Left lung (tissue), 10 donors: ENCODE data around the gene MBNL3. TPM values are rescaled to one million over a fixed set of nuclear protein-coding genes. Genes with fewer than 3 reads are reported as not detected.

ENCODE experiments used
- ATAC-seq: fragments of 200-7000 bp; cut with Tn5 transposase; one replicate; pipeline ENCODE4 v1.9.1; 2020; ENCODE audit warnings: moderate library complexity
- DNase-seq, 4 donors: peaks; one replicate each; pipeline ENCODE4 v3.0.0-alpha.2; 2013 to 2020
- H3K27ac ChIP-seq, 2 donors: fragments of 200-600 bp; sonication (generic) in 1 of 2; one replicate each; pipeline versions ENCODE4 v1.5.0 to v1.8.0; 2020 to 2021
- H3K27me3 ChIP-seq, 2 donors: fragments of 200-600 bp; sonication (generic) in 1 of 2; one replicate each; pipeline versions ENCODE4 v1.5.0 to v1.8.0; 2020 to 2021
- H3K36me3 ChIP-seq, 2 donors: fragments of 200-600 bp; sonication (generic) in 1 of 2; one replicate each; pipeline versions ENCODE4 v1.5.0 to v1.8.0; 2020 to 2021
- H3K4me1 ChIP-seq, 2 donors: fragments of 200-600 bp; one replicate each; pipeline ENCODE4 v1.8.0; 2021
- H3K4me3 ChIP-seq, 2 donors: fragments of 200-600 bp; sonication (generic) in 1 of 2; one replicate each; pipeline versions ENCODE4 v1.5.0 to v1.8.0; 2020 to 2021; ENCODE audit warnings: mild to moderate bottlenecking in 1 of 2
- H3K9me3 ChIP-seq, 2 donors: fragments of 200-600 bp; sonication (generic) in 1 of 2; one replicate each; pipeline versions ENCODE4 v1.5.0 to v1.8.0; 2020 to 2021
- intact Hi-C, 2 donors: fragments of 100-400 bp; cut with DNase I; formaldehyde crosslinking; loops; one replicate each; pipeline versions ENCODE4 v1.11.2 to v1.14.2; 2022
- polyA plus RNA-seq, 6 donors: library from polyadenylated mRNA; unstranded; fragments of 120-200 nt; gene quantifications; one replicate each; pipeline ENCODE4 v1.2.1, GENCODE V29; 2013; ENCODE audit not compliant: insufficient read length in 6 of 6
- total RNA-seq, 2 donors: library from RNA; stranded (reverse); fragmentation: NEBNext Ultra II Directional; extraction: Animal tissue kit (Norgen Biotek cat#: 25700); gene quantifications; one replicate each; pipeline ENCODE4 v1.2.1, GENCODE V29; 2021
- TF ChIP-seq, protein P1 (sequence below), 2 donors: fragments of 200-600 bp; sonication (generic) in 1 of 2; IDR thresholded peaks; one replicate each; pipeline versions ENCODE4 v1.5.0 to v1.8.0; 2021; ENCODE audit warnings: antibody characterized with exemption in 2 of 2
- donor health status: DM: no; HTN: yes; CAD: no.
- donor health status: DM: no; HTN: no; CAD: no.

The MBNL3 gene
- total and polyA plus RNA-seq, 8 donors = 17.9 to 22.6 (median 20.6) TPM

DNA sequence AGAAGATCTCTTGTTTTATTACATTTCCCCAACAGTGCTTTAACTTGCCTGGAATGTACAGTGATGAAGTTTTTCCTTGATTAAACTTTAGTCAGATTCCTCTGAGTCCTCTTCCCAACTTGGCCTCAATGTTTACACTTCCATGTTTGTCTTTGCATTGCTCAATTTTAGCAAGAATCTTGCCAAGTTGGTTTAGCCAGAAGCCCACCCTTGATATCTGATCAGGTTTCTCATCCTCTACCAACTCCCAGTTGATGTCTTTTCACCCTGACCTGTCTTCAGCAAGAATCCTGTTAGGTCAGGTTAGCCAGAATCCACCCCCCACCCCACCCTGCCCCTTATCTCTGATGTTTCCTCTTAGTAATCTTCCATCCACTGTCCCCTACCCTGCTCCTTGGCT is 120.9 kb downstream of the MBNL3 start:
- H3K36me3 ChIP-seq = no peaks in the 10 kb centered on the region

DNA sequence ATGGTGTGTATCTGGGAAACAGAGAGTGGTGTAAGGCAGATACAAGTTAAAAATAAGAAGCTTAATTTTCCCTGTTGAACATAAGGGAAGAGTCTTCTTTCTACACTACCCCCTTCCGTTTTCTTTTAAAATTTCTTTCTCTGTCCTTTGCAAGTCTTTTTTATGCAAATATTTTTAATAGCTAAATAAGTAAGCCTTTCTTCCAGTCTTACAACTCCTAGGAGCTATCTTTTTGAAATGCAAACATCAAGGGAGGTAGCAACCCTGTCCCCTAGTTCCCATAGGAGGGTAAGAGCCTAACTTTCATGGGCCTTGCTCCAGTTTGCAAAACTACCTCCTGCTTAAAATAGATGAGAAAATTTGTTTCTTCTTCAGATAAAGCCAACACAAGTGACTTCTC is 121.5 kb downstream of the MBNL3 start:
- ATAC-seq = no peak
- Histone ChIP-seq H3K27me3 (peaks cover 0 to 2% of the 10 kb centered on the region in 2 donors), H3K4me3 (no peak overlapping the region), H3K36me3 (no peaks in the 10 kb centered on the region), H3K4me1 (no peaks in the 10 kb centered on the region), H3K9me3 (no peaks in the 10 kb centered on the region), H3K27ac (no peak overlapping the region)
- TF ChIP-seq, protein P1, sequence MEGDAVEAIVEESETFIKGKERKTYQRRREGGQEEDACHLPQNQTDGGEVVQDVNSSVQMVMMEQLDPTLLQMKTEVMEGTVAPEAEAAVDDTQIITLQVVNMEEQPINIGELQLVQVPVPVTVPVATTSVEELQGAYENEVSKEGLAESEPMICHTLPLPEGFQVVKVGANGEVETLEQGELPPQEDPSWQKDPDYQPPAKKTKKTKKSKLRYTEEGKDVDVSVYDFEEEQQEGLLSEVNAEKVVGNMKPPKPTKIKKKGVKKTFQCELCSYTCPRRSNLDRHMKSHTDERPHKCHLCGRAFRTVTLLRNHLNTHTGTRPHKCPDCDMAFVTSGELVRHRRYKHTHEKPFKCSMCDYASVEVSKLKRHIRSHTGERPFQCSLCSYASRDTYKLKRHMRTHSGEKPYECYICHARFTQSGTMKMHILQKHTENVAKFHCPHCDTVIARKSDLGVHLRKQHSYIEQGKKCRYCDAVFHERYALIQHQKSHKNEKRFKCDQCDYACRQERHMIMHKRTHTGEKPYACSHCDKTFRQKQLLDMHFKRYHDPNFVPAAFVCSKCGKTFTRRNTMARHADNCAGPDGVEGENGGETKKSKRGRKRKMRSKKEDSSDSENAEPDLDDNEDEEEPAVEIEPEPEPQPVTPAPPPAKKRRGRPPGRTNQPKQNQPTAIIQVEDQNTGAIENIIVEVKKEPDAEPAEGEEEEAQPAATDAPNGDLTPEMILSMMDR (IDR thresholded peaks at IDR 0.05) = no peak
- no peak for DNase-seq
- intact Hi-C loops = no loop called here

More for the DNA sequence above, 120.9 kb downstream of the MBNL3 start:
- Histone ChIP-seq H3K4me3 (no peak overlapping the region), H3K9me3 (no peaks in the 10 kb centered on the region), H3K27ac (no peak overlapping the region), H3K27me3 (peaks cover 0 to 2% of the 10 kb centered on the region in 2 donors), H3K4me1 (no peaks in the 10 kb centered on the region)
- DNase-seq (no peak), ATAC-seq (no peak)
- intact Hi-C loops = no loop called here
- TF ChIP-seq, protein P1 (IDR thresholded peaks at IDR 0.05) = no peak

DNA sequence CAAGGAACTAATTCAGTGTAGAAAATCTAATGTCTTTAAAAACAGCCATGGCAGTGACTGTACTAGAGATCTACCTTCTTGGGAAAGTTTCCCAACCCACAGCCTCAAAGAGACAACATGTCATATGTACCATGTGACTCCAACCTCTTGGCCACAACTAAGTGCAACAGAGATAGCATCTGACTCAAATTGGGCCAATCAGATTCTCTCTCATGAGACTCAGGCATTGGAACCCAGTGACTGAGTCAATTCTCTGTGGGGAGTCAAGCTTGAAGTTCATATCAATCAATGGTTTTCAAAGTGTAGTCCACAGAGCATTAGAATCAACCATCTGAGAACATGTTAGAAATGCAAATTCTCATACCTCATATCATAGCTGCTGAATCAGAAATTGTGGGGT is 123.3 kb downstream of the MBNL3 start:
- DNase-seq (no peak), ATAC-seq (no peak)
- no peaks in the 10 kb centered on the region for H3K36me3 ChIP-seq
- H3K4me3 ChIP-seq = no peak overlapping the region
- no peaks in the 10 kb centered on the region for H3K9me3 ChIP-seq
- H3K4me1 ChIP-seq = no peaks in the 10 kb centered on the region
- TF ChIP-seq, protein P1 (IDR thresholded peaks at IDR 0.05) = no peak
- no peak overlapping the region for H3K27ac ChIP-seq
- peaks cover 0 to 2% of the 10 kb centered on the region in 2 donors for H3K27me3 ChIP-seq
- intact Hi-C loops = no loop called here

DNA sequence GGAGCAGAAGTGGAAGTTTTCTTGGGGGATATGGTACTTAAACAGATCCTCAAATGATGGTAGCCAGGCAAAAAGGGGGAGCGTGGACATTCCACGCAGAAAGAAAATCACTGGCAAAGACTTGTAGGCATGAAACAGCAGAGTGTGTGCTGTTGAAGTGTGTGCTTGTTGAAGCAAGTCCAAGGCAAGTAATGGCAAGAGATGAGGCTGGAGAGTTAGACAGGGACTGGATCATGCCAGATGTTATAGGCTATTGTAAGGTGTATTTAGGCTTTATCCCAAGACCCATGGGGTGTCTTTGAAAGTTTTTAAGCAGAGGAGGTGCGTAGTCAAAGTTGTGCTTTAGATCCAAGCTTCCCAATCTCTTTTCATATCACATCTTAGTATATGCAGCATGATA is 124.5 kb downstream of the MBNL3 start:
- DNase-seq (no peak), ATAC-seq (no peak)
- intact Hi-C loops = no loop called here
- Histone ChIP-seq H3K4me3 (no peak overlapping the region), H3K27ac (no peak overlapping the region), H3K36me3 (no peaks in the 10 kb centered on the region), H3K27me3 (peaks cover 0 to 2% of the 10 kb centered on the region in 2 donors), H3K4me1 (no peaks in the 10 kb centered on the region), H3K9me3 (no peaks in the 10 kb centered on the region)
- TF ChIP-seq, protein P1 (IDR thresholded peaks at IDR 0.05) = no peak

DNA sequence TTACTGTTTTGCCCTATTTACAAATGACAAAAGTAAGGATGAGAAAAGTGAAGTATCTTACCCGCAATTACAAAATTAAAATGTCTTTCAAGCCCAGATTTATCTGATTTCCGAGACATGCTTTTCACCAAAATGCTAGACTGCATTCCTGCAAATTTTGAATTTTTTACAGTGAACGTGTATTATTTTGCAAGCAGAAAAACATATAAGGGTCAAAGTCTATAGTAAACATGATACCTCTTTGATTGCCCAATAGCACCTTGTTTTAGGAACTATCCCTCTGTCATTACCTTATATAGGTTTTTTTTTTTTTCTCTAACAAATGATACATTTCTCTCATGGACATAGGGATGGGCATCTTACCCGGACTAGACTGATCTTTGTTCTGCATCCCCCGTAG is 135.4 kb downstream of the MBNL3 start:
- DNase-seq = no peak
- TF ChIP-seq, protein P1 (IDR thresholded peaks at IDR 0.05) = no peak
- Histone ChIP-seq H3K27me3 (peaks cover 0 to 3% of the 10 kb centered on the region in 2 donors), H3K9me3 (no peaks in the 10 kb centered on the region), H3K4me3 (no peak overlapping the region), H3K36me3 (no peaks in the 10 kb centered on the region), H3K4me1 (no peaks in the 10 kb centered on the region), H3K27ac (no peak overlapping the region)
- intact Hi-C loops = no loop called here
- no peak for ATAC-seq
